WERI-Rb-1 (cell line): ENCODE data around the gene NCKAP1.

Experiments
- DNase-seq: peaks from one replicate; pipeline ENCODE4 v3.0.0-alpha.2; 2020
- H3K27ac ChIP-seq: fragments of 250-450 bp; sonication (Bioruptor Pico); 2 replicates; pipeline ENCODE4 v1.5.1; 2020; ENCODE audit warnings: mild to moderate bottlenecking, moderate library complexity
- H3K27me3 ChIP-seq: fragments of 250-450 bp; sonication (Bioruptor Pico); 2 replicates; pipeline ENCODE4 v1.5.1; 2021; ENCODE audit warnings: mild to moderate bottlenecking, low read depth, moderate library complexity; ENCODE audit not compliant: insufficient read depth, severe bottlenecking
- H3K36me3 ChIP-seq: fragments of 250-450 bp; sonication (Bioruptor Pico); 2 replicates; pipeline ENCODE4 v1.5.1; 2020; ENCODE audit warnings: mild to moderate bottlenecking, moderate library complexity
- H3K4me3 ChIP-seq: 2 replicates; pipeline ENCODE4 v1.5.1; 2011; ENCODE audit warnings: low read depth, mild to moderate bottlenecking, control low read depth, low read length
- H3K9me3 ChIP-seq: fragments of 250-450 bp; sonication (Bioruptor Pico); 2 replicates; pipeline ENCODE4 v1.5.1; 2021; ENCODE audit warnings: mild to moderate bottlenecking, moderate library complexity; ENCODE audit not compliant: severe bottlenecking
- TF ChIP-seq, protein P1 (sequence below): IDR thresholded peaks from 2 replicates; pipeline ENCODE4 v1.5.1; 2011; ENCODE audit warnings: low read depth, mild to moderate bottlenecking, control low read depth, inconsistent platforms, low read length

The NCKAP1 gene

DNA sequence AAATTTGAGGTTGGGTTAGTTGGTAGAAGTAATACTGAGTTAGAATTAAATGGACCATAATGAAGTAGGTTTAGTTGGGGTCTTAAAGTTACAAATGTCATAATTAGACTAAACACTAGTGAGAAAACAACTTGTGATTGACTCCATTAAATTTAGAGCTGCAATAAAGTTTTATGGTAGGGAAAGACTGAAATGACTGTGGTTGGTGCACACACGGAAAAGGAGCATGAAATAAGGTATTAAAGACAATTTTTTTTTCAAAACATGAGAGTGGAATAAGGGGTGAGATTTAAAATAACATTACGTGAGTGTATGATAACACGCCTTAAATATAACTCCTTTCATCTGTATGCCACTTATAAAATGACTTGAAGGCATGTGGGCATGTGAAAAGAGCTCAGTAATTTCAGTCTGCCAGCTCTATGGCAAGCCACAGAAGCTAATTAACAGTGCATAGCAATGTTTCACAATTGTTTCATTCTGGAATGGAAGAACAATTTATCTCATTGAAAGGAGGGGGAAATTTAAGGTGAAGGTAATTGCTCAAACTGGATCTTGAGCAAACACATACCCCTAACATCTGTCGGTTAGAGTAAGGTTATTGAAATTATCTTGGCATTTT, 173.2 kb downstream of the NCKAP1 start:
- H3K27ac ChIP-seq = no peak overlapping the region
- TF ChIP-seq, protein P1, sequence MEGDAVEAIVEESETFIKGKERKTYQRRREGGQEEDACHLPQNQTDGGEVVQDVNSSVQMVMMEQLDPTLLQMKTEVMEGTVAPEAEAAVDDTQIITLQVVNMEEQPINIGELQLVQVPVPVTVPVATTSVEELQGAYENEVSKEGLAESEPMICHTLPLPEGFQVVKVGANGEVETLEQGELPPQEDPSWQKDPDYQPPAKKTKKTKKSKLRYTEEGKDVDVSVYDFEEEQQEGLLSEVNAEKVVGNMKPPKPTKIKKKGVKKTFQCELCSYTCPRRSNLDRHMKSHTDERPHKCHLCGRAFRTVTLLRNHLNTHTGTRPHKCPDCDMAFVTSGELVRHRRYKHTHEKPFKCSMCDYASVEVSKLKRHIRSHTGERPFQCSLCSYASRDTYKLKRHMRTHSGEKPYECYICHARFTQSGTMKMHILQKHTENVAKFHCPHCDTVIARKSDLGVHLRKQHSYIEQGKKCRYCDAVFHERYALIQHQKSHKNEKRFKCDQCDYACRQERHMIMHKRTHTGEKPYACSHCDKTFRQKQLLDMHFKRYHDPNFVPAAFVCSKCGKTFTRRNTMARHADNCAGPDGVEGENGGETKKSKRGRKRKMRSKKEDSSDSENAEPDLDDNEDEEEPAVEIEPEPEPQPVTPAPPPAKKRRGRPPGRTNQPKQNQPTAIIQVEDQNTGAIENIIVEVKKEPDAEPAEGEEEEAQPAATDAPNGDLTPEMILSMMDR = no peak
- DNase-seq = no peak
- H3K4me3 ChIP-seq = no peak overlapping the region
- H3K36me3 ChIP-seq = no peaks in the 10 kb centered on the region
- no peaks in the 10 kb centered on the region for H3K27me3 ChIP-seq
- no peaks in the 10 kb centered on the region for H3K9me3 ChIP-seq

DNA sequence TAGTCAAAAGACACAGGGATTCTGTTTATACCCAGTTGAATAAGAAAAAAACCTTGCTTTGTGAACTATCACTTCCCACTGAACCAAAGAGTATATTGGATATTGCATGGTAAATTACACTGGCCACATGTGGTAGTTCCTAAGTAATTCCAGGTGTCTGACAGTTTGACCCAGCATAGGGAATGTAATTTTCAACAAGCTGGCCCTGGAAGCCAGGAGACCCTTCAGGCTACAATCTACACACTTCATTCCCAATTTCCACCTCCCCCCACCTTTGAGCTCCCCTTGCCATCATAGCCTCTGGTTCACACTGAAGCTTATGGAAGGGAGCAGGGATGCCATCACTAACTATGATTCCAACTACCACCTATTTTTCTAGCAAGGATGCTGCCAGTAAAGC, 174.6 kb downstream of the NCKAP1 start:
- no peaks in the 10 kb centered on the region for H3K9me3 ChIP-seq
- no peak overlapping the region for H3K4me3 ChIP-seq
- no peaks in the 10 kb centered on the region for H3K36me3 ChIP-seq
- TF ChIP-seq, protein P1 = no peak
- H3K27ac ChIP-seq = no peak overlapping the region
- no peaks in the 10 kb centered on the region for H3K27me3 ChIP-seq
- no peak for DNase-seq

DNA sequence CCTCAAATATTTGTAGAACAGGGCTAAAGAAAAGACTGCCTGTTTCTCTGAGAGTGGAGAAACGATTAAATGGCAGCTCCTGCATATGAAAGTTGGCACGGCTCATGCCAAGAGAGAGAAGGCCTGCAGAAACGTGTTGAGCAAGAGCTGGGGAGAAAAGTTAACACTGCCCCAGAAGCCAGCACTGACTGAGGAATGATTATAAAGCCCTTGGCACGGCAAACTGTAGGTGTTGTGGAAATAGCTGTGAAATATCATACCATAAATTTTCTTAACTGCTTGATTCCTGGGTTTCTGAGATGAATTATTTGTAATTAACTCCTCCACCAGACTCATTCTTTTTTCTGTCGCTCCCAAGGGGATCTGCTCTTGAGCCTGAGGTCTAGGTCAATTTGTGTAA, 176.2 kb downstream of the NCKAP1 start:
- H3K27me3 ChIP-seq = no peaks in the 10 kb centered on the region
- TF ChIP-seq, protein P1 = no peak
- no peaks in the 10 kb centered on the region for H3K9me3 ChIP-seq
- DNase-seq = no peak
- no peak overlapping the region for H3K4me3 ChIP-seq
- H3K36me3 ChIP-seq = no peaks in the 10 kb centered on the region
- H3K27ac ChIP-seq = no peak overlapping the region

DNA sequence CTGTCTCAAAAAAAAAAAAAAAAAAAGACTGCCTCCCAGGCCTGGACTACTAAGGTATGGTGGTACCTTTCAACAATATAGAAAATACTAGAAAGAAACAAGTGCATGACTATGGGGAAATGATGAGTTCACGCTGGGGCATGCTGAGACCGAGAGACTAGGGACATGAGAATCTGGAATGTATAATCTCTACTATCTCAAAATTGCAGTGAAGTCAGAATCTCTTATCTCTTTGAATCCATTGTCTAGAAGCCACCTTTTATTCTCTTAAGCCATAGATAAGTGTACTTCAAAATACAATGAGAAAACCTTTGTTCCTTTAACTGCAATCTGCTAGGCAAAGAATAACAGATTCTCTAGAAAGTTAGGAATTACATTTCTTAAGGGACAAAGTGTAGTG, 177.4 kb downstream of the NCKAP1 start:
- Histone ChIP-seq H3K4me3 (no peak overlapping the region), H3K9me3 (no peaks in the 10 kb centered on the region), H3K36me3 (no peaks in the 10 kb centered on the region), H3K27ac (no peak overlapping the region), H3K27me3 (no peaks in the 10 kb centered on the region)
- TF ChIP-seq, protein P1 = no peak
- DNase-seq = no peak
